SU-DHL-6 (cell line): ENCODE results near the gene PPARD.

Source experiments
- CTCF ChIP-seq: fragments of 200-600 bp; sonication (generic); IDR thresholded peaks from one replicate; pipeline ENCODE4 v1.5.1; 2017; ENCODE audit warnings: antibody characterized with exemption, mild to moderate bottlenecking, low read length, moderate library complexity; ENCODE audit not compliant: insufficient read depth, poor library complexity, severe bottlenecking
- EZH2phosphoT487 ChIP-seq: fragments of 200-600 bp; sonication (generic), shearing (Covaris generic); conservative IDR thresholded peaks from 2 replicates; pipeline ENCODE4 v1.6.1; 2018; ENCODE audit warnings: mild to moderate bottlenecking, antibody characterized with exemption, low read length, moderate library complexity, mixed read lengths

- TF ChIP-seq CTCF (no peak), EZH2phosphoT487 (no peak)
Measured at GRCh38 chr6:35426074-35426473, 83.7 kb downstream of the PPARD start.
